ENCODE results near the gene STXBP1.

The STXBP1 gene

GRCh38 chr9:127626752-127627493 lies 14.8 kb downstream of the STXBP1 start:
- Histone ChIP-seq H3K4me1 (ENCODE audit: control insufficient read depth, low read length) (peaks cover 6% of the 10 kb centered on the region), H3F3A (ENCODE audit: control insufficient read depth, insufficient read depth) (no peaks in the 10 kb centered on the region), H4K20me1 (ENCODE audit: control insufficient read depth, insufficient read depth, low read depth, low read length) (no peaks in the 10 kb centered on the region), H3K79me2 (ENCODE audit: control insufficient read depth, low read length) (no peaks in the 10 kb centered on the region), H3K4me3 (ENCODE audit: low read length) (no peak overlapping the region), H3K9me2 (replicated peaks; ENCODE audit: control insufficient read depth, low read length) (no peaks in the 10 kb centered on the region), H3K36me3 (ENCODE audit: control insufficient read depth, low read length) (no peaks in the 10 kb centered on the region), H3K9me3 (ENCODE audit: control insufficient read depth, insufficient read depth, low read length) (no peaks in the 10 kb centered on the region), H3K27ac (ENCODE audit: low read depth, low read length) (no peak overlapping the region), H3K4me2 (ENCODE audit: low read length) (no peak overlapping the region), H3K27me3 (ENCODE audit: control insufficient read depth, low read length) (no peaks in the 10 kb centered on the region)
- TF ChIP-seq CTCF (IDR thresholded peaks at IDR 0.05; ENCODE audit: low read depth, low read length, poor library complexity, severe bottlenecking) (no peak), EZH2phosphoT487 (IDR thresholded peaks at IDR 0.05; ENCODE audit: borderline replicate concordance, low read length) (no peak)

DNA sequence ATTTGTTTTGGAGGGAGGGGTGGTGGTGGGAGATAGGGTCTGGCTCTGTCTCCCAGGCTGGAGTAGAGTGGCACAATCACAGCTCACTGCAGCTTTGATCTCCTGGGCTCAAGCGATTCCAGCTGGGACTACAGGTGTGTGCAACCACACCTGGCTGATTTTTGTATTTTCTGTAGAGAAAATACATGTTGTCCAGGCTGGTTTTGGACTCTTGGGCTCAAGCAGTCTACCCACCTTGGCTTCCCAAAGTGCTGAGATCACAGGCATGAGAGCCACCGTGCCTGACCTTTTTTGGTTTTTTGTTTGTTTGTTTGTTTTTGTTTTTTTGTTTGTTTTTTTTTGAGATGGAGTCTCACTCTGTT lies 15.4 kb downstream of the STXBP1 start:
- Histone ChIP-seq H3K9me3 (ENCODE audit: control insufficient read depth, insufficient read depth, low read length) (no peaks in the 10 kb centered on the region), H3F3A (ENCODE audit: control insufficient read depth, insufficient read depth) (no peaks in the 10 kb centered on the region), H3K4me1 (ENCODE audit: control insufficient read depth, low read length) (peaks cover 6% of the 10 kb centered on the region), H3K36me3 (ENCODE audit: control insufficient read depth, low read length) (no peaks in the 10 kb centered on the region), H3K27me3 (ENCODE audit: control insufficient read depth, low read length) (no peaks in the 10 kb centered on the region), H4K20me1 (ENCODE audit: control insufficient read depth, insufficient read depth, low read depth, low read length) (no peaks in the 10 kb centered on the region), H3K4me3 (ENCODE audit: low read length) (no peak overlapping the region), H3K79me2 (ENCODE audit: control insufficient read depth, low read length) (no peaks in the 10 kb centered on the region), H3K4me2 (ENCODE audit: low read length) (no peak overlapping the region), H3K27ac (ENCODE audit: low read depth, low read length) (no peak overlapping the region), H3K9me2 (replicated peaks; ENCODE audit: control insufficient read depth, low read length) (no peaks in the 10 kb centered on the region)
- TF ChIP-seq EZH2phosphoT487 (IDR thresholded peaks at IDR 0.05; ENCODE audit: borderline replicate concordance, low read length): no peak
- no peak for TF ChIP-seq CTCF (IDR thresholded peaks at IDR 0.05; ENCODE audit: low read depth, low read length, poor library complexity, severe bottlenecking)

GRCh38 chr9:127628758-127629467 lies 16.8 kb downstream of the STXBP1 start:
- no peaks in the 10 kb centered on the region for H3K9me3 ChIP-seq (ENCODE audit: control insufficient read depth, insufficient read depth, low read length)
- H3K27me3 ChIP-seq (ENCODE audit: control insufficient read depth, low read length): no peaks in the 10 kb centered on the region
- no peaks in the 10 kb centered on the region for H3K79me2 ChIP-seq (ENCODE audit: control insufficient read depth, low read length)
- H3K27ac ChIP-seq (ENCODE audit: low read depth, low read length): no peak overlapping the region
- H3K9me2 ChIP-seq (replicated peaks; ENCODE audit: control insufficient read depth, low read length): no peaks in the 10 kb centered on the region
- TF ChIP-seq EZH2phosphoT487 (IDR thresholded peaks at IDR 0.05; ENCODE audit: borderline replicate concordance, low read length): no peak
- TF ChIP-seq CTCF (IDR thresholded peaks at IDR 0.05; ENCODE audit: low read depth, low read length, poor library complexity, severe bottlenecking): no peak
- H3K4me3 ChIP-seq (ENCODE audit: low read length): no peak overlapping the region
- no peak overlapping the region for H3K4me2 ChIP-seq (ENCODE audit: low read length)
- H3F3A ChIP-seq (ENCODE audit: control insufficient read depth, insufficient read depth): no peaks in the 10 kb centered on the region
- H3K4me1 ChIP-seq (ENCODE audit: control insufficient read depth, low read length): peaks cover 6% of the 10 kb centered on the region
- H3K36me3 ChIP-seq (ENCODE audit: control insufficient read depth, low read length): no peaks in the 10 kb centered on the region
- H4K20me1 ChIP-seq (ENCODE audit: control insufficient read depth, insufficient read depth, low read depth, low read length): no peaks in the 10 kb centered on the region
